LNCaP clone FGC (cell line): ENCODE data around the gene FZD7.

ENCODE experiments used
- DNase-seq: peaks from one replicate; pipeline ENCODE4 v3.0.0-alpha.2; 2011; ENCODE audit warnings: low read depth
- H3K4me3 ChIP-seq: 2 replicates; pipeline ENCODE4 v1.5.1; 2011; ENCODE audit warnings: mild to moderate bottlenecking, low read depth, low read length, control low read depth
- TF ChIP-seq, protein P1 (sequence below): IDR thresholded peaks from 2 replicates; pipeline ENCODE4 v1.5.1; 2012; ENCODE audit warnings: mild to moderate bottlenecking; ENCODE audit not compliant: control insufficient read depth, insufficient read depth; ENCODE audit errors: extremely low read depth

FZD7 gene

DNA sequence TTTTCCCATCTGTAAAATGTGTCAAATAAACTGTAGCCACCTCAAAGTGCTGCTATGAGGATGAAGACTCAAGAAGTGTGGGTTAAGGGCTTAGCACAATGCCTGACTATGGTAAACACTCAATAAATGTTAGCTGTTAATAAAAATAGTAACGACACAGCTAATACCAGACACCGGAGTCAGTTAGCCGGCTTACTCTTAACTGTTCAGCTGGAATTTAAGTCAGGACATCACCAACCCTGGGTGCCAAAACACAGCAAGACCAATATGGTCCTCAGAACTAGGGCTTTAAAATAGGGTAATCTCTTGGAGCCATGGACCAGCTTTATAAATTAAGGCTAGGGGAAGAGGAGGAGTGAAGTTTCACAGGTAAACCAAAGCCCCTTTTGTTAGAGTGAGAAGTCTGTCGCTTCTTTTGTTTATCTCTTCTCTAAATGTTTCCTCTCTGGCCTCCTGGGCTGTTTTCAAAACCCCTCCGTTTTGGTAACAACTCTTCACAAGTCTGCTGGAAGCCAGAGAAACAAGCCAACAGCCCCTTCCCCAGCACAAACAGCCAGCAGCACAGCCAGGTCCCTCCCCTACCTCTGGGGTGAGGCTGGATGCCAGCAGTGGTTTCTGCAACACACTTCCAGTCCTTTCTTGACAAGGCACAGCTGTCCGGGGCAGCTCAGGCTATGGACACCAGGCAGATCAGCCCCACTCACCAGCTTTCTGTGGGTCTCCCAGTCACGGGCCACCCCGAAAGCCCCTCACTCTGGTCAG is 13.8 kb upstream of the FZD7 start:
- TF ChIP-seq, protein P1, sequence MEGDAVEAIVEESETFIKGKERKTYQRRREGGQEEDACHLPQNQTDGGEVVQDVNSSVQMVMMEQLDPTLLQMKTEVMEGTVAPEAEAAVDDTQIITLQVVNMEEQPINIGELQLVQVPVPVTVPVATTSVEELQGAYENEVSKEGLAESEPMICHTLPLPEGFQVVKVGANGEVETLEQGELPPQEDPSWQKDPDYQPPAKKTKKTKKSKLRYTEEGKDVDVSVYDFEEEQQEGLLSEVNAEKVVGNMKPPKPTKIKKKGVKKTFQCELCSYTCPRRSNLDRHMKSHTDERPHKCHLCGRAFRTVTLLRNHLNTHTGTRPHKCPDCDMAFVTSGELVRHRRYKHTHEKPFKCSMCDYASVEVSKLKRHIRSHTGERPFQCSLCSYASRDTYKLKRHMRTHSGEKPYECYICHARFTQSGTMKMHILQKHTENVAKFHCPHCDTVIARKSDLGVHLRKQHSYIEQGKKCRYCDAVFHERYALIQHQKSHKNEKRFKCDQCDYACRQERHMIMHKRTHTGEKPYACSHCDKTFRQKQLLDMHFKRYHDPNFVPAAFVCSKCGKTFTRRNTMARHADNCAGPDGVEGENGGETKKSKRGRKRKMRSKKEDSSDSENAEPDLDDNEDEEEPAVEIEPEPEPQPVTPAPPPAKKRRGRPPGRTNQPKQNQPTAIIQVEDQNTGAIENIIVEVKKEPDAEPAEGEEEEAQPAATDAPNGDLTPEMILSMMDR, result no peak
- DNase-seq, result no peak
- H3K4me3 ChIP-seq, result no peak overlapping the region

DNA sequence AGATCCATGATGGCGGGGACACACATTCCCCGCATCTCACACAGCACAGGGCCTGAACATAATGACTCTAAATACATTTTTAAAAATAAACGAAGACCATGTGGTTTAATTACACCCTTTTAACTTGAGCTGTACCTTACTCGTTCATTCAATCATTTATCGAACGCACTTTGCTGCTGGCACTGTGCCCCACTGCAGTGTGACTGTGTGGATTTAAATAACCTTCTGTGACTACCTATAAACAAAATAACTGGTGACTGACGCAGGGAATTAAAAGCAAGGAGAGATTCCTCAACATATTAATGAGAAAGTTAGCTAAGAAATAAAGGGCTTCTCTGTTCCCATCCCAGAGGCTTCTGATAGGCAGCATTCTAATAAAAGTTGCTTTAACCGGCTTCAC is 10.9 kb upstream of the FZD7 start:
- H3K4me3 ChIP-seq, result no peak overlapping the region
- TF ChIP-seq, protein P1, result no peak
- DNase-seq, result no peak

DNA sequence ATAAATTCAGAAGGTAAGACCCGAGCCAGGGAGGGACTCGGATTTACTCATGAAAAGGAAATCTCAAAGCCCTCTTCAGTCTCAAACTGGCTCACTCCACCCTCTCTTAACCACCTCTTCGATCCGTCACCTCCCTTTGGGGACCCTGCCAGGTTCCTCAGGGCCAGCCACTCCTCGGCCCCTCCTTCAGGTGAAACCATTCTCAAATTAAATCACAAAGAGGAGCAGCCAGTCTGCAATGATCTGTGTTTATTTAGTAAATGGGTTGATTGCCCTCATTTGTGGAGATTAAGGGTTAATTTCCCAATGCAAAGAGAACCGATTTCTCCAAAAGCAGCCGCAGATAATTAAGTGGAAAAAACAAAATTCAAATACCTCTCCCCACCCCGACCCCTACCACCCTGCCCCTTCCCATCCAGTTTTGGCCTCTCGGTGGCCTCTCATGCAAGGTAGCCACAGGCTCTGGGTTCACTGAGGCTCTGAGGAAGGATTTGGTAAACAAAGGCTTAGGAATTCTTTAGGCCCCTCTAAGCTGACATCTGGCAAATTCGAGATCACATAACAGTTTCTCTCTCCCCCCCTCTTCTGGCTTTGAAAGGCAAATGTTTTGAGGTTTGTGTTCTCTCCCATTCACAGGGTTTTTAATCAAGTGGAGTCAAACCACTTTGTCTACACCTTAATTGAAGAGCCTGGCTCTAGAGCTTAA is 10.3 kb upstream of the FZD7 start:
- no peak overlapping the region for H3K4me3 ChIP-seq
- TF ChIP-seq, protein P1, result no peak
- DNase-seq, result no peak

DNA sequence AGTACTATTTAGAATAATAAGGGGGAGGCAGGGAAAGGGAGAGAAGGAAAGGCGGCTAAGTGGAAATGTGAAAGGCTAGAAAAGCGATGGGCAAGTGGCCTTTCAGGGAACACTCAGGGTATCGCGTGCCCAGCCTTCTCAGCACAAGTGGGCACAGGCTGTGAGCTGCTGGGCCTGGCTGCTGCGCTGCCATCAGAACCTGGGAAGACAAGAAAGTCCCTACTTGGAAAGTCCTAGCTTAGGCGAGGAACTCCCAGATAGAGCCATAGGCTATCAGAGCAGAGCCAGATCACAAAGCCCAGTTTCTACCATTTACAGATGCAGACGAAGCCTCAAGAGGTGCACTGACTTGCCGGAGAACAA is 9.8 kb upstream of the FZD7 start:
- no peak overlapping the region for H3K4me3 ChIP-seq

DNA sequence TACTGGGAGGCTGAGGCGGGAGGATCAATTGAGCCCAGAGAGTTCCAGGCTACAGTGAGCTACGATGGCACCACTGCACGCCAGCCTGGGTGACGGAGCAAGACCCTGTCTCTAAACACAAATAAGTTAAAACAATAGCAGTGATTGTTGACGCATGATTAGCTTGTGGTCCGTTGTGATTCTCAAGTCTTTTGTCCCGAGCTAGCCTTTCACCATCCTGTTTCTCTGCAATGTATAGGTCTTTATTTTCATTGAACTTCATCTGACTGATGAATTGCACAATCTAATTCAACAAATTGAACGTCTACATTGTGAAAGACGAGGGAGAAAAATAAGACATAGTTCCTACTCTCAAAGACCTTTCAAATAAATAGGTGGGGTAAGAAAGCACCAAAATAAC is 8.8 kb upstream of the FZD7 start:
- no peak overlapping the region for H3K4me3 ChIP-seq
- DNase-seq, result no peak
- TF ChIP-seq, protein P1, result no peak

More for the DNA sequence above, 9.8 kb upstream of the FZD7 start:
- TF ChIP-seq, protein P1, result no peak
- DNase-seq, result no peak

DNA sequence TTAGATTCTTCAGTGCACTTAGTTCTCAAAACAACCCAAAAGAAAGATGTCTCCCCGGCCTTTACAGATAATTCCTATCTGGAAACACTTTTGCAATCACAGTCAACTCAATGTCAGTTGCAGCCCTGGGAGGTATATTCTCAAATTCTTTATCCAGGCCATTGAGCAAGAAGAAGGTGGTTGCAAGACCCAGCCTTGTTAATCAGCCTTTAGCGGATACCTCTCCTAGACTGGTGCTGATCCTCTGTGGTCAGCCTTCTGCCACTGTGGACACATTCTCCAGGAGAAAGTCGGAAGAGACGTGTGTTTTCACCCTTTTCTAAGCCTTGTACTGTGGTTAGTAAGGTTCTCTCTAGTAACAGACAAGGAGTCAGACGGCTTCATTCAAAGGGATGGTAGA is 7.8 kb upstream of the FZD7 start:
- DNase-seq, result no peak
- TF ChIP-seq, protein P1, result no peak
- H3K4me3 ChIP-seq, result no peak overlapping the region

DNA sequence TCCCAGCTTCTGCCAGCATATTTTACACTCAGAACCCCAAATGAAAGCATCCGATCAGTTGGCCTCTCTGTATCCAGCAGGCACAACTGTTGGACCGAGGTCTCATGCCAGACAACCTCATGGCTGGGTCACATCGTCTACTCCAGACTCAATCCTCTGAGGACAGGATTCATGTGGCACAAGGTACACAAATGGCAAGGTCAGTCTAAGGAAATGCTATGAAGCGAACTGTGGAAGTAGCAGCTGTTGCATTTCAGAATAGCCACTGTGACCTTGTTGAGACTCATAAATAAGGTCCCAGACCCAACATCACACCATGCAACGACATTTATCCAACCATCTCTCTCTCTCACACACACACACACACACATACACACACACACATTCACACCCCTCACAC is 7.1 kb upstream of the FZD7 start:
- DNase-seq, result no peak
- TF ChIP-seq, protein P1, result no peak
- no peak overlapping the region for H3K4me3 ChIP-seq
